Type B pancreatic cell (in vitro differentiated cells): ENCODE measurements around the gene SLC2A4. TPM values are rescaled to one million over a fixed set of nuclear protein-coding genes. Genes with fewer than 3 reads are reported as not detected.

Source experiments
- DNase-seq: peaks from one replicate; pipeline ENCODE4 v3.0.0; 2021; ENCODE audit warnings: mixed read lengths; ENCODE audit not compliant: unreplicated experiment; ENCODE audit errors: extremely low spot score
- H3K27ac Mint-ChIP-seq: 2 replicates; pipeline ENCODE4 v1.8.0; 2021; ENCODE audit warnings: mild to moderate bottlenecking, mixed read lengths
- H3K27me3 Mint-ChIP-seq: 2 replicates; pipeline ENCODE4 v1.8.0; 2021; ENCODE audit warnings: mixed read lengths
- H3K36me3 Mint-ChIP-seq: 2 replicates; pipeline ENCODE4 v1.8.0; 2021; ENCODE audit warnings: mixed read lengths
- H3K4me1 Mint-ChIP-seq: one replicate; pipeline ENCODE4 v1.8.0; 2021; ENCODE audit warnings: mixed read lengths; ENCODE audit not compliant: unreplicated experiment
- H3K4me3 Mint-ChIP-seq: 2 replicates; pipeline ENCODE4 v1.8.0; 2021; ENCODE audit warnings: mild to moderate bottlenecking, mixed read lengths
- H3K9me3 Mint-ChIP-seq: 2 replicates; pipeline ENCODE4 v1.8.0; 2021; ENCODE audit warnings: mixed read lengths
- total RNA-seq: library from RNA; stranded (reverse); gene quantifications from 2 replicates; pipeline ENCODE4 v1.2.1, GENCODE V29; 2021; ENCODE audit warnings: low replicate concordance
- TF ChIP-seq, protein P1 (sequence below): fragments of 200-600 bp; sonication (generic); conservative IDR thresholded peaks from 2 replicates; pipeline ENCODE4 v1.5.0; 2021; ENCODE audit warnings: antibody characterized with exemption, mild to moderate bottlenecking

The SLC2A4 gene
- total RNA-seq, 1 donor from 2014 or later = 4.0 TPM

DNA sequence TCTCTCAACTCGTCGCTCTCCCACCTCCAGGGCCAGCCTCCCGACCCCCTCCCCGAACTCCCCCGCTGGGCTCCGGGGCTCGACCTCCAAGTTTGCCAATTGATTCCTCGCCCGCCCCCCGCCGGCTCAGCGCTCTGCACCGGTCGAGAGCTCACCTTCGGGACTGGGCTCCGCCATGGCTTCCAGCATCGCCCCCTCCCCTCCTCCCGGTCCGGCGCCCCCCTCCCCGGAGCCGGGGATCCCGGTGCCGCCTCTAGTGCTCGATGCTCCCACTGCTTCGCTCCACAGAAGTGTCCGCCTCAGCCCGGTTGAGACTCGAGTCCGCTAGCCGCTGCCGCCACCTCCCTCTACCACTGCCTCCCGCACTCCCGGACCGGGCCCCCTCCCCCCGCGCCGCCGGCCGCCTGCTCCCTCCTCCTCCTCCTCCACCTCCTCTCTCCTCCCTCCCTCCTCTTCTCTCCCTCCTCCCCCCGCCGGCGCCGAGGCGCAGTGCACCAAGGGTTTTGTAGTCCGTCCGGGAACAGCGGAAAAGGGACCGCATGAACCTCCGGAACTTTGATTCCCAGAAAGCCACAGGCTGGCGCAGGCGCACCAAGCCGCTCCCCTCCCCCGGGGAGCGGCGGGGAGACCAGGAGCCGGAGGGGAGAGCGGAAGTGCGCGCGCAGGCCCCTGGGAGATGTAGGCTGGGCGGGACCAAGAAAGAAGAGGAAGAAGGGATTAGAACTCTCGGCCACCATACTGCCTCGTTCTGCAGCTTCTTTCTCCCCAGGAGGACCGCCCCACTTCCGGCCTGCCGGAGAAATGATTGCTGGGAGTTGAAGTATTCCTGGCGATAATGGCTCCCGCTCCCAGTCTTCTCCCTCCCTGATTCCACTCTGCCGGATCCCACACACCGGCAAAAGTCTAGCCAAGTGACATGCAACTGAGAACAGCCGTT, 42.2 kb upstream of the SLC2A4 start, which contains the start of gene PHF23:
Gene PHF23 (minus strand): TSS at position 367 of the 937 bp plus-strand sequence. CDS start 178 bp downstream, at position 189.
- H3K4me3 Mint-ChIP-seq = peak within 1 kb of the TSS; percentile 98
- H3K9me3 Mint-ChIP-seq = no peaks in the 10 kb centered on the region
- peaks cover 35% of the 10 kb centered on the region for H3K4me1 Mint-ChIP-seq
- H3K27ac Mint-ChIP-seq = peak within 1 kb of the TSS; percentile 97
- H3K27me3 Mint-ChIP-seq = peaks cover 4% of the 10 kb centered on the region
- DNase-seq = peak; percentile 98
- TF ChIP-seq, protein P1, sequence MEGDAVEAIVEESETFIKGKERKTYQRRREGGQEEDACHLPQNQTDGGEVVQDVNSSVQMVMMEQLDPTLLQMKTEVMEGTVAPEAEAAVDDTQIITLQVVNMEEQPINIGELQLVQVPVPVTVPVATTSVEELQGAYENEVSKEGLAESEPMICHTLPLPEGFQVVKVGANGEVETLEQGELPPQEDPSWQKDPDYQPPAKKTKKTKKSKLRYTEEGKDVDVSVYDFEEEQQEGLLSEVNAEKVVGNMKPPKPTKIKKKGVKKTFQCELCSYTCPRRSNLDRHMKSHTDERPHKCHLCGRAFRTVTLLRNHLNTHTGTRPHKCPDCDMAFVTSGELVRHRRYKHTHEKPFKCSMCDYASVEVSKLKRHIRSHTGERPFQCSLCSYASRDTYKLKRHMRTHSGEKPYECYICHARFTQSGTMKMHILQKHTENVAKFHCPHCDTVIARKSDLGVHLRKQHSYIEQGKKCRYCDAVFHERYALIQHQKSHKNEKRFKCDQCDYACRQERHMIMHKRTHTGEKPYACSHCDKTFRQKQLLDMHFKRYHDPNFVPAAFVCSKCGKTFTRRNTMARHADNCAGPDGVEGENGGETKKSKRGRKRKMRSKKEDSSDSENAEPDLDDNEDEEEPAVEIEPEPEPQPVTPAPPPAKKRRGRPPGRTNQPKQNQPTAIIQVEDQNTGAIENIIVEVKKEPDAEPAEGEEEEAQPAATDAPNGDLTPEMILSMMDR = no peak
- peaks cover 28% of the 10 kb centered on the region for H3K36me3 Mint-ChIP-seq

DNA sequence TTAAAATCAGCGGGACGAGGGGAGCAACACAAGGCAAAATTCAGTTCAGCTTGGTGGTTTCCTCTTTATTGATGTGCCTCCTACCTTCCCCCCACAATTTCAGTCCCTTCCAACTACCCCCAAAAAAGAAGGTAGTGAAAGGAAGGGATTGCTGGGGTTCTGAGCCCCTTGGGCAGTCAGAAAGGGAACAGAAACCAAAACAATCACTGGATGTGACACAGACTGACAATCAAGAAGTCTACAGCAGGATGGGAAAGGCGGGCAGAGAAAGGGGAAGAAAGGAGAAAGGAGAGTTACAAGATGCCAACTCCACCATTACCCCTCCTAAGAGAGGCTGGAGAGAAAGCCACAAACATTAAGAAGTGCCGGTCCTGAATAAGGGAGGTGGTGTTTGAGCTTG, 41.1 kb upstream of the SLC2A4 start:
- Mint-ChIP-seq H3K4me1 (peaks cover 30% of the 10 kb centered on the region), H3K4me3 (peak overlapping the region; percentile 98), H3K27ac (peak overlapping the region; percentile 97), H3K27me3 (peaks cover 4% of the 10 kb centered on the region), H3K9me3 (no peaks in the 10 kb centered on the region), H3K36me3 (peaks cover 25% of the 10 kb centered on the region)
- TF ChIP-seq, protein P1 = no peak
- DNase-seq = no peak

DNA sequence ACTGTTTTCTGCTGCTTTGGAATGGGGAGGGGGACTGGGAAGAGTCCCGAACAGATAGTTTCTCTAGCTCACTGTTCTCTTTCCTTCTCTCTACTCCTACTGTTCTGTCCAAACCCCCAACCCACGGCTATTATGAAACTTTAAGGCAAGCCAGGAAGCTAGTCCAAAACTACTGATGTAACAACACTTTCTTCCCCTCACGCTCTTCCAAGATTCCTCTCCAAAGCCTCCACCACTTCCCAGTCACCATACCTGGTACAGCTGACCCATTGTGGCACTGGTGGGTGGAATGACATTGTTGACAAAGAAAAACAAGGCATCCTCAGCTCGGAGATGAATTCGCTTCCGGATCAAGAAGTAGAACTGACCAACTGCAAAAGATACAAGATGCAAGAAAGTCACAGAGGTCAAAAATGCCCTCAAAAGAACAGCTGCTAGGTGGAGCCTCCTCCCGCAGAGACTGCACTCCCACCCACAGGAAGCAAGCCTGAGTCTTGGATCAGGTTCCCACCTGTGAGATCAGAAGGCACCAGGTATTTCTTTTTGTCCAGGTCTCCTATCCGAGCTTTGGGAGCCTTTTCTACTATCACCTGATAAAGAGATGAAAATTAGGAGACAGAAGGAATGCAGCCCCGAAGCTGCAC, 40.3 kb upstream of the SLC2A4 start:
- H3K9me3 Mint-ChIP-seq = no peaks in the 10 kb centered on the region
- peak overlapping the region; percentile 97 for H3K27ac Mint-ChIP-seq
- H3K4me1 Mint-ChIP-seq = peaks cover 31% of the 10 kb centered on the region

DNA sequence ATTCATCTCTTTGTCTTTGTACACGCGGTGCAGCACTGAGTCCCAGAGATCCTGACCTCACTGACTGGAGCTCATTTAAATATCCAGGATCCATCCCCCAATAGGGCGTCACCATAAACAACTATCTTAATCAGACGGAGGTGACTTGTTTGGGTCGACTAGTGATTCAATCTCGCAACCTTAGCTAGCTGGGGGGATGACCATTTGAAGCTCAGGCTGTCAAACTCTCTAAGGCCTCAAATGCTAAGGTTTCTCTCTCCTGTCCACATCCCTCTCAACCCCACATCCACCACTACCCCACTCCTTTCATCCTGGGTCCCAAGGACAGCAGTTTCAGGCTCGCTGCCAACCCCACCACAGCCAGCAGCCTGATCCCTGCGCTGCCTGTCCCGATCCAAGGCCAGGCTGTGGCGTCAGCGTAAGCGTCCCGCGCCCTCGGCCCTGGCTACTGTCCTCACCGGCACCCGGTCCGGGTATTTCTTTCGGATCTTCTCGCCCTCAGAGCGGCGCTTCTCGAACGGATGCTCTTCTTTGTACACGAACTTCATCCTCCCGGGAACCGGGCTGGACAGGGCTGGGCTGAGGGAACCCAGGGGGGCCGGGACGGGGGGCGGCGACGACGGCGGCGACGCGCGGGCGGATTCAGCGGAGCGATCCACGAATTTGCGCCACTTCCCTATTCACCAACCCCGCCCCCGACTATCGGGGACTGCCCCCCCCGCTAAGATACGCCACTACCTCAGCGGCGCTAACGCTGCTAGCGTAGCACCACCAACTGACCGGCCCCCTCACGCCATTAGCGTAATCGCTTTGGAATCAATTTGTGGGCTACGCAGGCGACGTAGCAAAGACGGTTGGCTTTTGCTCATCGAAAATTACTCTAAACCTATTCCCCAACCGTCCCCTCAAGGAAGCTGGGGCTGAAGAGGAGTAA, 39.5 kb upstream of the SLC2A4 start, which contains the start of gene GABARAP:
Gene GABARAP (minus strand): TSS at position 667 of the 934 bp plus-strand sequence. CDS start 119 bp downstream, at position 548.
- no peaks in the 10 kb centered on the region for H3K9me3 Mint-ChIP-seq
- peaks cover 30% of the 10 kb centered on the region for H3K36me3 Mint-ChIP-seq
- peak within 1 kb of the TSS; percentile 97 for H3K27ac Mint-ChIP-seq
- DNase-seq = peak; percentile 94
- H3K4me1 Mint-ChIP-seq = peaks cover 32% of the 10 kb centered on the region
- TF ChIP-seq, protein P1 = no peak
- peaks cover 4% of the 10 kb centered on the region for H3K27me3 Mint-ChIP-seq
- peak within 1 kb of the TSS; percentile 98 for H3K4me3 Mint-ChIP-seq

More for the DNA sequence above, 40.3 kb upstream of the SLC2A4 start:
- Mint-ChIP-seq H3K4me3 (peak overlapping the region; percentile 98), H3K27me3 (peaks cover 4% of the 10 kb centered on the region), H3K36me3 (peaks cover 29% of the 10 kb centered on the region)
- no peak for DNase-seq
- TF ChIP-seq, protein P1 = no peak
